K562 (cell line): ENCODE data around the gene POLR1A. TPM values are rescaled to one million over a fixed set of nuclear protein-coding genes. Genes with fewer than 3 reads are reported as not detected.

ENCODE experiments used
- ATAC-seq: fragments of 200-7000 bp; cut with Tn5 transposase; 3 replicates; pipeline ENCODE4 v1.9.1; 2020; ENCODE audit warnings: moderate library complexity
- BruUV-seq: library from RNA; stranded (reverse); fragments of 400-500 nt; replicated peaks from 2 replicates; lab custom pipeline; 2021; lab: Mats Ljungman, UMichigan
- CTCF ChIA-PET: fragments of 300-600 bp; formaldehyde crosslinking; extraction: SDS; loops from one replicate; lab custom pipeline; 2021; ENCODE audit warnings: low intra/inter-chr PET ratio; lab: Yijun Ruan, JAX
- POLR2A ChIA-PET: fragments of 300-600, 350-650 bp; sonication (Branson Sonifier 250); formaldehyde crosslinking; extraction: SDS; loops from one replicate; lab custom pipeline; 2021; ENCODE audit warnings: antibody characterized with exemption, inconsistent platforms; lab: Yijun Ruan, JAX
- DNase-seq, 4 experiments: peaks; one replicate each; pipeline versions ENCODE4 v3.0.0 to v3.0.0-alpha.2; 2011 to 2018; ENCODE audit warnings: low spot score in 3 of 4, mixed read lengths in 3 of 4; ENCODE audit errors: extremely low read depth in 1 of 4
- FAIRE-seq: peaks from 2 replicates; lab custom pipeline; 2011; peaks lifted over from hg19 to GRCh38; lab: Jason Lieb, UNC
- H2AFZ ChIP-seq: 2 replicates; pipeline ENCODE4 v1.6.0; 2011; ENCODE audit warnings: low read depth, low read length, control low read depth, inconsistent platforms
- H3K27ac ChIP-seq: fragments of 200-600 bp; 3 replicates; pipeline ENCODE4 v1.8.0; 2011; ENCODE audit warnings: low read depth, mild to moderate bottlenecking, control low read depth, inconsistent platforms, low read length, moderate library complexity, mixed read lengths; ENCODE audit errors: extremely low read depth
- H3K27me3 ChIP-seq, 2 experiments: fragments of 300-600 bp in 1 of 2; 2 replicates in 1 of 2; 3 replicates in 1 of 2; pipeline versions ENCODE4 v1.6.0 to v1.8.0; 2011; ENCODE audit warnings: inconsistent platforms in 2 of 2, low read length in 2 of 2, mild to moderate bottlenecking in 1 of 2, mixed read lengths in 1 of 2, moderate library complexity in 1 of 2; ENCODE audit not compliant: control insufficient read depth in 2 of 2, insufficient read depth in 2 of 2
- H3K36me3 ChIP-seq: fragments of 300-600 bp; 3 replicates; pipeline ENCODE4 v1.8.0; 2011; ENCODE audit warnings: mild to moderate bottlenecking, low read length, inconsistent platforms; ENCODE audit not compliant: control insufficient read depth, insufficient read depth
- H3K4me1 ChIP-seq, 2 experiments: fragments of 200-600 bp in 1 of 2; replicated peaks in 1 of 2; 2 replicates in 1 of 2; 3 replicates in 1 of 2; pipeline versions ENCODE4 v1.5.1 to v1.8.0; 2011; ENCODE audit warnings: inconsistent platforms in 2 of 2, low read length in 2 of 2, mild to moderate bottlenecking in 1 of 2, mixed read lengths in 1 of 2, moderate library complexity in 1 of 2; ENCODE audit not compliant: control insufficient read depth in 2 of 2, insufficient read depth in 2 of 2
- H3K4me2 ChIP-seq: 2 replicates; pipeline ENCODE4 v1.6.1; 2011; ENCODE audit warnings: low read length, control low read depth, inconsistent platforms, mixed read lengths; ENCODE audit not compliant: insufficient read depth
- H3K4me3 ChIP-seq: fragments of 200-600 bp; sonication (generic), shearing (Covaris generic); 2 replicates; pipeline ENCODE4 v1.5.1; 2016; ENCODE audit warnings: control low read depth, inconsistent platforms
- H3K79me2 ChIP-seq: fragments of 200-600 bp; 3 replicates; pipeline ENCODE4 v1.8.0; 2011; ENCODE audit warnings: low read length, inconsistent platforms; ENCODE audit not compliant: control insufficient read depth, insufficient read depth
- H3K9ac ChIP-seq, 2 experiments: 2 replicates each; pipeline versions ENCODE4 v1.6.0 to v1.6.1; 2011; ENCODE audit warnings: low read depth in 2 of 2, low read length in 2 of 2, control low read depth in 1 of 2, inconsistent platforms in 1 of 2, mild to moderate bottlenecking in 1 of 2, mixed read lengths in 1 of 2; ENCODE audit not compliant: insufficient read depth in 1 of 2
- H3K9me1 ChIP-seq: one replicate; pipeline ENCODE4 v1.6.0; 2011; ENCODE audit warnings: inconsistent platforms, mild to moderate bottlenecking, low read length, moderate library complexity; ENCODE audit not compliant: control insufficient read depth, insufficient read depth
- H3K9me3 ChIP-seq: replicated peaks from 2 replicates; pipeline ENCODE4 v1.5.1; 2011; ENCODE audit warnings: low read depth, low read length, inconsistent platforms; ENCODE audit not compliant: control insufficient read depth, insufficient read depth
- H4K20me1 ChIP-seq: replicated peaks from 2 replicates; pipeline ENCODE4 v1.6.1; 2011; ENCODE audit warnings: low read length, inconsistent platforms, mixed read lengths; ENCODE audit not compliant: control insufficient read depth, insufficient read depth
- CBFA2T2 ChIP-seq: fragments of 450-650 bp; conservative IDR thresholded peaks from 2 replicates; pipeline ENCODE4 v1.6.1; 2017; ENCODE audit warnings: mild to moderate bottlenecking
- CBFA2T3 ChIP-seq: fragments of 450-650 bp; IDR thresholded peaks from 2 replicates; pipeline ENCODE4 v1.6.1; 2017
- CHAMP1 ChIP-seq: fragments of 450-650 bp; IDR thresholded peaks from 2 replicates; pipeline ENCODE4 v1.6.1; 2016; ENCODE audit warnings: mild to moderate bottlenecking
- FOXK1 ChIP-seq: sonication (generic); formaldehyde crosslinking; IDR thresholded peaks from 2 replicates; pipeline ENCODE4 v1.8.0; 2022; ENCODE audit warnings: missing genetic modification reagents, mild to moderate bottlenecking, borderline replicate concordance
- GATA2 ChIP-seq: sonication (generic); formaldehyde crosslinking; IDR thresholded peaks from 2 replicates; pipeline ENCODE4 v1.4.0; 2020; ENCODE audit warnings: mild to moderate bottlenecking, missing genetic modification reagents
- MED1 ChIP-seq: sonication (generic); formaldehyde crosslinking; IDR thresholded peaks from 2 replicates; pipeline ENCODE4 v1.8.1; 2023; ENCODE audit warnings: missing genetic modification reagents, borderline replicate concordance
- MYNN ChIP-seq, 2 experiments: sonication (generic); formaldehyde crosslinking in 1 of 2; IDR thresholded peaks; 2 replicates each; pipeline versions ENCODE4 v1.5.0 to v1.6.1; 2016 to 2020; ENCODE audit warnings: antibody characterized with exemption in 1 of 2, missing genetic modification reagents in 1 of 2
- NFIC ChIP-seq: fragments of 450-650 bp; IDR thresholded peaks from 2 replicates; pipeline ENCODE4 v1.6.1; 2017; ENCODE audit warnings: mild to moderate bottlenecking, inconsistent platforms
- NFRKB ChIP-seq: fragments of 450-650 bp; IDR thresholded peaks from 2 replicates; pipeline ENCODE4 v1.6.1; 2016; ENCODE audit warnings: low read depth
- POLR2G ChIP-seq: fragments of 200-400 bp; formaldehyde crosslinking; IDR thresholded peaks from 2 replicates; pipeline ENCODE4 v1.6.1; 2017; ENCODE audit warnings: low read depth, mild to moderate bottlenecking, antibody characterized with exemption, low read length, moderate library complexity
- ZBTB26 ChIP-seq: fragments of 450-650 bp; formaldehyde crosslinking; IDR thresholded peaks from 2 replicates; pipeline ENCODE4 v1.4.0; 2022; ENCODE audit warnings: missing genetic modification characterization
- ZEB2 ChIP-seq: fragments of 450-650 bp; IDR thresholded peaks from 2 replicates; pipeline ENCODE4 v1.6.1; 2016
- ZNF518B ChIP-seq: fragments of 250-450 bp; sonication (Bioruptor Pico); IDR thresholded peaks from 2 replicates; pipeline ENCODE4 v1.5.0; 2021; ENCODE audit warnings: mild to moderate bottlenecking, moderate library complexity
- WGBS: fragments of 100-300 bp; shearing (Covaris generic); methylation state at CpG from one replicate; pipeline ENCODE4 v1.1.6; 2016; ENCODE audit warnings: low coverage, mixed read lengths; ENCODE audit not compliant: insufficient coverage; ENCODE audit errors: missing lambda C conversion rate; 5-methylcytosine and 5-hydroxymethylcytosine counted together
- in situ Hi-C: fragments of 300-500 bp; cut with MboI; formaldehyde crosslinking; loops from 4 replicates; pipeline ENCODE4 v1.15.0; 2018; ENCODE audit warnings: inconsistent platforms, mixed read lengths
- intact Hi-C: fragments of 100-400 bp; cut with micrococcal nuclease; formaldehyde crosslinking; loops from 2 replicates; pipeline ENCODE4 v1.14.2; 2022
- polyA plus RNA-seq, 8 experiments: library from polyadenylated mRNA; depleted of rRNA in 4 of 8; stranded (reverse) in 5 of 8; unstranded in 3 of 8; fragments of >200 nt; fragmentation: Nextera tagmentation in 2 of 8; fragmentation: Illumina TruSeq in 1 of 8; extraction: Ambion mirVana in 2 of 8; extraction: Trizol in 1 of 8; gene quantifications; 2 replicates each; pipeline versions ENCODE4 v1.2.1 to v1.2.3, GENCODE V29; 2011 to 2014; ENCODE audit warnings: inconsistent platforms in 1 of 8, missing spikeins in 1 of 8
- total RNA-seq, 7 experiments: library from RNA; depleted of rRNA in 6 of 7; stranded (reverse); fragments of >200 nt in 6 of 7; fragmentation: Illumina TruSeq in 2 of 7; extraction: Trizol in 2 of 7; gene quantifications; 2 replicates each; pipeline versions ENCODE4 v1.2.1 to v1.2.3, GENCODE V29; 2011 to 2021; ENCODE audit warnings: low replicate concordance in 1 of 7

Gene POLR1A
- total and polyA plus RNA-seq, 9 of the 15 experiments (the other 6 are each of a cell fraction or from before 2014, with no cell fraction given), result 3.0 to 72.1 (median 21.8) TPM

- Histone ChIP-seq H3K27ac (no peak overlapping the region), H2AFZ (no peak overlapping the region; the same call in 1 of the 2 replicates), H3K36me3 (no peaks in the 10 kb centered on the region; the same call in 2 of the 3 replicates), H3K4me3 (no peak overlapping the region), H3K27me3 (no peaks in the 10 kb centered on the region), H3K79me2 (no peaks in the 10 kb centered on the region), H3K4me1 (peaks cover 9 to 28% of the 10 kb centered on the region in 2 experiments; a peak in 4 of 5 replicates), H4K20me1 (no peaks in the 10 kb centered on the region), H3K9me3 (peaks cover 9% of the 10 kb centered on the region), H3K4me2 (no peak overlapping the region), H3K9me1 (peaks cover 4% of the 10 kb centered on the region), H3K9ac (peak overlapping the region in 1 of 2 experiments; percentile 61; a peak in 2 of 4 replicates)
- POLR2A ChIA-PET, result interaction anchor here (0.6 kb wide), 1 partner anchor 57 kb away, joined by 3 read pairs; no protein-coding TSS in a partner anchor
- CTCF ChIA-PET, result no interaction called here
- in situ Hi-C loops, result no loop called here
- FAIRE-seq (no peak), ATAC-seq (peak; percentile 18; the same call in 1 of the 3 replicates), DNase-seq (no peak)
- TF ChIP-seq ZBTB26 (CRISPR knock-in tag), result no peak
- TF ChIP-seq CHAMP1, result no peak
- TF ChIP-seq MYNN (IDR thresholded peaks at IDR 0.05), result no peak
- no peak for TF ChIP-seq MYNN (CRISPR knock-in tag; IDR thresholded peaks at IDR 0.05)
- TF ChIP-seq NFRKB, result no peak
- TF ChIP-seq GATA2, result no peak
- no peak for TF ChIP-seq FOXK1 (CRISPR knock-in tag)
- TF ChIP-seq MED1 (CRISPR knock-in tag), result no peak
- peak; percentile 50; the same call in 1 of the 2 replicates for TF ChIP-seq NFIC
- no peak for TF ChIP-seq ZEB2
- no peak for TF ChIP-seq ZNF518B (CRISPR knock-in tag)
- TF ChIP-seq CBFA2T3, result 0 out of 2 replicates have a peak, but pooled peaks have one; percentile 13
- TF ChIP-seq CBFA2T2, result peak; percentile 42; the same call in 1 of the 2 replicates
- TF ChIP-seq POLR2G, result peak; percentile 47
- intact Hi-C loops, result no loop called here
- BruUV-seq, result no TSS peak
- WGBS, result 78% methylated on average over 19 of the region's 22 CpGs
These were observed 87.5 kb downstream of the POLR1A start for GRCh38 chr2:86017901-86018896.
